HEK293T (cell line): ENCODE measurements around the gene TGM2.

Experiments
- CTCF ChIA-PET: fragments of 350-600 bp; formaldehyde crosslinking; extraction: SDS; loops from one replicate; lab custom pipeline; 2021; ENCODE audit warnings: antibody characterized with exemption, inconsistent platforms; lab: Yijun Ruan, JAX
- POLR2A ChIA-PET: fragments of 350-600 bp; formaldehyde crosslinking; extraction: SDS; loops from one replicate; lab custom pipeline; 2020; ENCODE audit warnings: antibody characterized with exemption, inconsistent platforms; lab: Yijun Ruan, JAX
- DNase-seq: peaks from one replicate; pipeline ENCODE4 v3.0.0; 2012; ENCODE audit warnings: mixed read lengths; ENCODE audit errors: extremely low spot score
- ARNT ChIP-seq: fragments of 450-650 bp; IDR thresholded peaks from 2 replicates; pipeline ENCODE4 v1.6.1; 2017; ENCODE audit warnings: mild to moderate bottlenecking
- BHLHE40 ChIP-seq: fragments of 450-650 bp; IDR thresholded peaks from 2 replicates; pipeline ENCODE4 v1.6.1; 2016; ENCODE audit warnings: mild to moderate bottlenecking, moderate library complexity, borderline replicate concordance
- CTBP1 ChIP-seq: fragments of 450-650 bp; IDR thresholded peaks from 2 replicates; pipeline ENCODE4 v1.6.1; 2016; ENCODE audit warnings: borderline replicate concordance
- ELF4 ChIP-seq: fragments of 450-650 bp; IDR thresholded peaks from 2 replicates; pipeline ENCODE4 v1.6.1; 2017; ENCODE audit warnings: antibody characterized with exemption
- FOXA1 ChIP-seq: fragments of 450-650 bp; IDR thresholded peaks from 2 replicates; pipeline ENCODE4 v1.6.1; 2016; ENCODE audit warnings: mild to moderate bottlenecking
- FOXK2 ChIP-seq: fragments of 450-650 bp; IDR thresholded peaks from 2 replicates; pipeline ENCODE4 v1.6.1; 2016; ENCODE audit warnings: mild to moderate bottlenecking
- FOXM1 ChIP-seq: fragments of 450-650 bp; IDR thresholded peaks from 2 replicates; pipeline ENCODE4 v1.6.1; 2017; ENCODE audit warnings: mild to moderate bottlenecking, borderline replicate concordance
- HDGF ChIP-seq: fragments of 450-650 bp; IDR thresholded peaks from 2 replicates; pipeline ENCODE4 v1.6.1; 2017; ENCODE audit warnings: antibody characterized with exemption, borderline replicate concordance
- L3MBTL2 ChIP-seq: fragments of 450-650 bp; conservative IDR thresholded peaks from 2 replicates; pipeline ENCODE4 v1.6.1; 2016; ENCODE audit warnings: mild to moderate bottlenecking
- LEF1 ChIP-seq: fragments of 450-650 bp; IDR thresholded peaks from 2 replicates; pipeline ENCODE4 v1.6.1; 2017; ENCODE audit warnings: mild to moderate bottlenecking, borderline replicate concordance
- NFRKB ChIP-seq: fragments of 450-650 bp; IDR thresholded peaks from 2 replicates; pipeline ENCODE4 v1.6.1; 2016; ENCODE audit warnings: mild to moderate bottlenecking, moderate library complexity
- SP1 ChIP-seq: fragments of 450-650 bp; IDR thresholded peaks from 2 replicates; pipeline ENCODE4 v1.6.1; 2017
- SUZ12 ChIP-seq: fragments of 450-650 bp; IDR thresholded peaks from 2 replicates; pipeline ENCODE4 v1.6.1; 2016; ENCODE audit warnings: mild to moderate bottlenecking
- TARDBP ChIP-seq: fragments of 450-650 bp; IDR thresholded peaks from 2 replicates; pipeline ENCODE4 v1.6.1; 2016
- ZNF384 ChIP-seq: fragments of 450-650 bp; IDR thresholded peaks from 2 replicates; pipeline ENCODE4 v1.6.1; 2016
- TF ChIP-seq, protein P1 (sequence below): fragments of 450-650 bp; IDR thresholded peaks from 2 replicates; pipeline ENCODE4 v1.6.1; 2016

TGM2 gene

DNA sequence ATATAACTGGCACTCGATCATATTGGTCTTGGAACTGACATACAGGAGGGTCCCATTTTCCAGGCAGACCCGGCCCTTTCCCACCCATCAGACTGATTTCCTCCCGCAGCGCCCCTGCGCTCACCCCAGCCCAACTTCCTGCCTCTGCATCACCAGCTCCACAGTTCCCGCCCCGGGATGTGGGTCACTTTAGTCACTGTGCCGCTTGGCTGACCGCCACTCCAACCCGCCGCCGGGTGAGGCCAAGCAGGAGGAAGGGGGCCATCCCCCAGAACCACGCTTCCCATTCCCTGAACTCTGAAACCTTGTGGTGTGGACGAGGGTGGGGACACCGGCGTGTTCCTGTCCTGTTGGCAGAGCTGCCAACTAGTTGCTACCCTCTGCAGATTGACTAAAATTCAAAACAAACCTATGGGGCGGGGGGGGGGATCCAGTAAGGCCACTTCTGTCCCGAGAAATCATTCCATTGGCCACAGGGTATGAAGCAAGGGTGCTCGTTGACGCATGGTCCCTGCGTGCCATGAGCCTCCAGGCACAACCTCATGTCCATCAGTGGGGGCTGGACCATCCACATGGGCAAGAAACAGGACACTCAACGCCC, 12.3 kb downstream of the TGM2 start:
- ChIA-PET CTCF (interaction anchor here (0.6 kb wide), 2 partner anchors 9 to 75 kb away, joined by 3 to 5 read pairs; no protein-coding TSS in a partner anchor), POLR2A (no interaction called here)
- no peak for TF ChIP-seq ELF4
- TF ChIP-seq SP1, result no peak
- TF ChIP-seq ARNT, result no peak
- TF ChIP-seq, protein P1, sequence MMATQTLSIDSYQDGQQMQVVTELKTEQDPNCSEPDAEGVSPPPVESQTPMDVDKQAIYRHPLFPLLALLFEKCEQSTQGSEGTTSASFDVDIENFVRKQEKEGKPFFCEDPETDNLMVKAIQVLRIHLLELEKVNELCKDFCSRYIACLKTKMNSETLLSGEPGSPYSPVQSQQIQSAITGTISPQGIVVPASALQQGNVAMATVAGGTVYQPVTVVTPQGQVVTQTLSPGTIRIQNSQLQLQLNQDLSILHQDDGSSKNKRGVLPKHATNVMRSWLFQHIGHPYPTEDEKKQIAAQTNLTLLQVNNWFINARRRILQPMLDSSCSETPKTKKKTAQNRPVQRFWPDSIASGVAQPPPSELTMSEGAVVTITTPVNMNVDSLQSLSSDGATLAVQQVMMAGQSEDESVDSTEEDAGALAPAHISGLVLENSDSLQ, result no peak
- no peak for TF ChIP-seq HDGF
- TF ChIP-seq FOXA1, result no peak
- no peak for TF ChIP-seq FOXM1
- no peak for TF ChIP-seq SUZ12
- TF ChIP-seq L3MBTL2, result no peak
- TF ChIP-seq BHLHE40, result no peak
- TF ChIP-seq ZNF384, result no peak
- TF ChIP-seq NFRKB, result no peak
- TF ChIP-seq LEF1, result no peak
- TF ChIP-seq CTBP1, result no peak
- no peak for TF ChIP-seq FOXK2
- no peak for DNase-seq

DNA sequence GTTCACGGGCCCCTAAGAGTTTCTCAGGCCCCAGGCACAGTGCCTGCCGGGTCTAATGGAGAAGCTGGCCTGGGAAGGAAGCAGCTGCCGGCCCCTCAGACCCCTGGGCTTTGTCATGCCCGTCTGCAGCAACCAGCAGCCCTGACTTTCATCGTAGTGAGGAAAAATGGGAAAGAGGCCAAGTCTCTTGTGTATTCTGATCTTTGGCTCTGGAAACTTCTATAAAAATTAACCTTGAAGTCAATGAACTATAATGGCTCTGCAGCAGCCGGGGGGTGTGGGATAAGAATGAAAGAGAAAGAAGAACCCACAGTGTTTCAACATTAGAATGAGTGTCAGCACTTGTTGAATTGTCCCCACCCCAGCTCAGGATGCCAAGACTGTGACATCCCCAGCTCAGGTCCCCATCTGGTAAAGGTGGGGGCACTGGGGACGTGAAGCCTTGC, 12.9 kb downstream of the TGM2 start:
- DNase-seq, result no peak

DNA sequence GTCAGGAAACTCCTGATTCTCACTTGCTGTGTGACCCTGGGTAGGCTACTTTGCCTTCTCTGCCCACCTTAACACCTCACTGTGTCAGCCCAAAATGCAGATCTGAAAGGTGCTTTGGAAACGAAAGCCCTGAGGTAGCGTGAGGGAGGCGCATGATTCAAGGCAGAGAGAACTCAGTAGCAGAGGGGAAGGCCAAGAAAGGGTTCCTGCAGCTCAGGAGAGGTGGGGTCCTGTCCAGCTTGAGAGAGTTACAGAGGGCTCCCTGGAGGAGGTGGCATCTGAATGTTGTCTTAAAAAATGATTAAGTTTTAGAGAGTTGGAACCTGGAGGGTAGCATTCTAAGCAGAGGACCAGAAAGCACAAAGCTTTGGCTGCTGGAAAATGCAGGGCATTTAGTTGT, 13.6 kb downstream of the TGM2 start:
- TF ChIP-seq ARNT, result no peak
- TF ChIP-seq SP1, result no peak
- TF ChIP-seq LEF1, result no peak
- TF ChIP-seq ELF4, result no peak
- TF ChIP-seq BHLHE40, result no peak
- no peak for TF ChIP-seq CTBP1
- no peak for TF ChIP-seq FOXM1
- TF ChIP-seq FOXA1, result no peak
- TF ChIP-seq L3MBTL2, result no peak
- no peak for TF ChIP-seq HDGF
- TF ChIP-seq FOXK2, result no peak
- no peak for TF ChIP-seq NFRKB
- TF ChIP-seq SUZ12, result no peak
- ChIA-PET CTCF (no interaction called here), POLR2A (no interaction called here)
- DNase-seq, result no peak

More for the DNA sequence above, 12.9 kb downstream of the TGM2 start:
- no peak for TF ChIP-seq SP1
- no peak for TF ChIP-seq FOXM1
- no peak for TF ChIP-seq LEF1
- no peak for TF ChIP-seq ZNF384
- no peak for TF ChIP-seq FOXK2
- no peak for TF ChIP-seq ELF4
- no peak for TF ChIP-seq BHLHE40
- no peak for TF ChIP-seq TARDBP
- no peak for TF ChIP-seq FOXA1
- no peak for TF ChIP-seq ARNT
- no peak for TF ChIP-seq L3MBTL2
- no peak for TF ChIP-seq SUZ12
- TF ChIP-seq, protein P1, result no peak
- ChIA-PET POLR2A (no interaction called here), CTCF (interaction anchor here (0.6 kb wide), 2 partner anchors 8 to 74 kb away, joined by 3 to 5 read pairs; no protein-coding TSS in a partner anchor)

DNA sequence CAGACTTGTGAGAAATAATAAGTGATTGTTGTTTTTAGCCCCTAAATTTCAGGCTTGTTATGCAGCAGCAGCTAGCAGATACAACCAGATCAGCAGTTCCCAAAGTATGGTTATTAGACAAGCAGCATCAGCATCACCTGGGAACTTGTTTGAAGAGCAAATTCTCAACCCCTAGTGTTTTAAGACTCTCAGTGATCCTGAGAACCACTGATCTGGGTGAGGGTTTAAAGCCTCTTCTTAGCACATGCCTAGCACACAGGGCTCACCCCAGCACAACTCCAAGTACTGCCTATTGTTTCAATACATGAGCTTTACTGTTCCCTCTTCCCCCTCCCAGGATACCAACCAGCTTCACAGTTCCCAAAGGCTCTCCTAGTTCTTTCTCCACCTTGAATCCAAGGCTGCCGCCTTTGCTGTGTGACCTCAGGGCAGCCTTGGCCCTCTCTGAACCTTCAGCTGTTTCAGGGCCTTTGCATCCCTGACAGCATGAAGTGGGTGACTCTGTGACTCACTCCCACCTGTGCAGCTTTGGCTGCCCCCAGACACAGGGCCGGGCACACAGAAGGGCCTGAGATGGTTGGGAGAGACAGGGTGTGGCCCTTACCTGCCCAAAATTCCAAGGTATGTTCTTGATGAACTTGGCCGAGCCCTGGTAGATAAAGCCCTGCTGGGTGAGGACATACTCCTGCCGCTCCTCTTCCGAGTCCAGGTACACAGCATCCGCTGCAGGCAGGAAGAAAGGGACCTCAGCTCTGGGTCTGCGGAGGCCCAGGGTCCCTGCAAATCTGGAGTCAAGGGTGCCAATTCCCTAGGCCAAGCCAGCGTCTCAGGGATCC, 14.5 kb downstream of the TGM2 start:
- ChIA-PET POLR2A (no interaction called here), CTCF (no interaction called here)
- TF ChIP-seq ARNT, result no peak
- no peak for TF ChIP-seq ZNF384
- TF ChIP-seq HDGF, result no peak
- no peak for TF ChIP-seq L3MBTL2
- TF ChIP-seq SP1, result no peak
- TF ChIP-seq LEF1, result no peak
- no peak for TF ChIP-seq SUZ12
- TF ChIP-seq NFRKB, result no peak
- TF ChIP-seq, protein P1, result no peak
- TF ChIP-seq TARDBP, result no peak
- no peak for TF ChIP-seq FOXK2
- TF ChIP-seq ELF4, result no peak
- no peak for TF ChIP-seq BHLHE40
- no peak for TF ChIP-seq FOXA1
- no peak for DNase-seq

DNA sequence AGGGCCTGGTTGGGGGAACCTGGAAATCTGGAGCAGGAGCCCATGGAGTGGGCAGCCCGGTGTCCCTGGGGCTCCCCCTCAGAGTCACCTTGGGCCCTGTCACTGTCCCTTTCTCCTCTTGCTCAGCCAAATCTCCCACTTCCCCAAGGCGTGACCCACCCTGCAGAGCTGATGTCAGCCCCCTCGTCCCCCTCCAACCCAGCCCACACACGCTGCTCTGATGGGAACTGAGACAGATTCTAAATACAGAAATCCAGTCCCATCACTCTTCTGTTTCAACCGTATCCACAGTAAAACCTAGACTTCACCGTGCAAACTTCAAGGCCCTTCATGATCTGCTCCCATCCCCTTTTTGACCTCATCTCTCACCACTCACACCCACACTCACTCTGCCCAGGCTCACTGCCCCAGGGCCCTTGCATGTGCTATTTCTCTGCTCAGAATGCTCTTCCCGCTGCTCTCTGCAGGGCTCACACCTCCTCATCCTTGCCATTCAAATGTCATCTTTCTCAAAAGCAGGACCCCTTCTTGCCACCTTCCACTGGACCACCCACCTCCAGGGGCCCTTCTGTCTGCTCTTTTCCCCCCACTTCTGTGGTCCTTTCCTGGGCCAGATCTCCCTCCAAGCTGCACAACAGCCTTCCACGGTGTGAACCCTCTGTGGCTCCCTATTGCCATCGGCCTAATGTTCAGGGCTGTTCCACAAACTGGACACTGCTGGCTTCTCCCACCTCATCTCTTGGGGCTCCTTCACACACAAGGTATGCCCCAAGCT, 16.6 kb downstream of the TGM2 start:
- no peak for DNase-seq
- TF ChIP-seq BHLHE40 (no peak), HDGF (no peak), NFRKB (no peak), L3MBTL2 (no peak), FOXM1 (no peak), SP1 (no peak), ELF4 (no peak), TARDBP (no peak), ARNT (no peak), FOXA1 (no peak)
- TF ChIP-seq, protein P1, result no peak
- ChIA-PET CTCF (no interaction called here), POLR2A (no interaction called here)
